Stimulated activated CD8-positive, alpha-beta memory T cell treated with anti-CD3 and anti-CD28 coated beads, Interleukin-4, amount 100 ng/mL, for 4 hours (primary cell): ENCODE results near the gene JAZF1.
A peak's percentile ranks its signal among the peaks of the same experiment; 100 is the strongest.

ENCODE experiments used
- DNase-seq, 2 donors: peaks; one replicate each; pipeline ENCODE4 v3.0.0-alpha.2; 2020; ENCODE audit warnings: low read depth in 2 of 2, low spot score in 1 of 2

JAZF1 gene

GRCh38 chr7:28112012-28112411 lies 68.6 kb downstream of the JAZF1 start:
- no peak for DNase-seq

- no peak for DNase-seq
Observed at GRCh38 chr7:28110427-28111012, 70.1 kb downstream of the JAZF1 start.

GRCh38 chr7:28108747-28109146 lies 71.8 kb downstream of the JAZF1 start:
- DNase-seq: no peak

- no peak for DNase-seq
Observed at GRCh38 chr7:28107960-28108359, 72.6 kb downstream of the JAZF1 start.

- DNase-seq: no peak
Observed at GRCh38 chr7:28106321-28106829, 74.2 kb downstream of the JAZF1 start.

- DNase-seq: no peak
Observed at GRCh38 chr7:28105234-28105633, 75.4 kb downstream of the JAZF1 start.

GRCh38 chr7:28104811-28105210 lies 75.8 kb downstream of the JAZF1 start:
- DNase-seq: no peak

- DNase-seq: no peak
Observed at GRCh38 chr7:28104041-28104541, 76.5 kb downstream of the JAZF1 start.

- no peak for DNase-seq
Observed at GRCh38 chr7:28102797-28103196, 77.8 kb downstream of the JAZF1 start.

- no peak for DNase-seq
Observed at GRCh38 chr7:28096713-28097112, 83.9 kb downstream of the JAZF1 start.

GRCh38 chr7:28095231-28095630 lies 85.4 kb downstream of the JAZF1 start:
- DNase-seq: no peak

GRCh38 chr7:28093623-28094232 lies 86.9 kb downstream of the JAZF1 start:
- peak in 1 of 2 donors; percentile 10 for DNase-seq

- no peak for DNase-seq
Observed at GRCh38 chr7:28091190-28091589, 89.4 kb downstream of the JAZF1 start.

- DNase-seq: no peak
Observed at GRCh38 chr7:28088901-28089714, 91.5 kb downstream of the JAZF1 start.

GRCh38 chr7:28088032-28088431 lies 92.6 kb downstream of the JAZF1 start:
- DNase-seq: no peak

GRCh38 chr7:28086198-28086597 lies 94.4 kb downstream of the JAZF1 start:
- DNase-seq: no peak

GRCh38 chr7:28083998-28084985 lies 96.3 kb downstream of the JAZF1 start:
- no peak for DNase-seq

- no peak for DNase-seq
Observed at GRCh38 chr7:28083164-28083997, 97.2 kb downstream of the JAZF1 start.

GRCh38 chr7:28082071-28082470 lies 98.5 kb downstream of the JAZF1 start:
- DNase-seq: no peak

GRCh38 chr7:28081016-28081415 lies 99.6 kb downstream of the JAZF1 start:
- DNase-seq: no peak
